ENCODE measurements around the gene ZFAND6. TPM values are rescaled to one million over a fixed set of nuclear protein-coding genes. Genes with fewer than 3 reads are reported as not detected.

The ZFAND6 gene
- total RNA-seq, 1 donor from 2014 or later = 77.3 TPM

DNA sequence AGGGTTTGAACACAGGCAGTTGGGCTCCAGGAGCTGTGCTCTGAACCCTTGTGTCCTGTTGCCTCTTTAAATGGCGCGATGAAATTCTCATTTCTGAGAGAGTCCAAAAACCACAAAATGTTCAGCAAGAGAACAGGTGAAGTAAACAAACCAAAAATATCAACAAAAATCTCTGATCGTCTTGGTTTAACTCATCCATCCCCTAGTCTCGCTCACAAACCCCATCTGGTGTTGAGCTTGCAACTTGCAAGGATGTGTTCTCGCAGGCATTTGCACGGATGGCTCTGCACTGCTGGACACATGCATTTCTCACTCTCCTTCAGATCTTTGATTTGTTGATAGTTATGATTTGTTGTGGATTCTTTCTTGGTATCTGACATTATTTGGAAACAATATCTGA is 124.4 kb downstream of the ZFAND6 start:
- Mint-ChIP-seq H3K4me1 (ENCODE audit: unreplicated experiment) (no peaks in the 10 kb centered on the region), H3K27me3 (ENCODE audit: unreplicated experiment) (no peaks in the 10 kb centered on the region), H3K4me3 (ENCODE audit: unreplicated experiment) (no peak overlapping the region), H3K36me3 (ENCODE audit: low read depth, unreplicated experiment) (peaks cover 3% of the 10 kb centered on the region), H3K9me3 (ENCODE audit: unreplicated experiment) (no peaks in the 10 kb centered on the region), H3K27ac (ENCODE audit: unreplicated experiment) (no peak overlapping the region)
- peak; percentile 31 for DNase-seq (ENCODE audit: low spot score)
- TF ChIP-seq, protein P1, sequence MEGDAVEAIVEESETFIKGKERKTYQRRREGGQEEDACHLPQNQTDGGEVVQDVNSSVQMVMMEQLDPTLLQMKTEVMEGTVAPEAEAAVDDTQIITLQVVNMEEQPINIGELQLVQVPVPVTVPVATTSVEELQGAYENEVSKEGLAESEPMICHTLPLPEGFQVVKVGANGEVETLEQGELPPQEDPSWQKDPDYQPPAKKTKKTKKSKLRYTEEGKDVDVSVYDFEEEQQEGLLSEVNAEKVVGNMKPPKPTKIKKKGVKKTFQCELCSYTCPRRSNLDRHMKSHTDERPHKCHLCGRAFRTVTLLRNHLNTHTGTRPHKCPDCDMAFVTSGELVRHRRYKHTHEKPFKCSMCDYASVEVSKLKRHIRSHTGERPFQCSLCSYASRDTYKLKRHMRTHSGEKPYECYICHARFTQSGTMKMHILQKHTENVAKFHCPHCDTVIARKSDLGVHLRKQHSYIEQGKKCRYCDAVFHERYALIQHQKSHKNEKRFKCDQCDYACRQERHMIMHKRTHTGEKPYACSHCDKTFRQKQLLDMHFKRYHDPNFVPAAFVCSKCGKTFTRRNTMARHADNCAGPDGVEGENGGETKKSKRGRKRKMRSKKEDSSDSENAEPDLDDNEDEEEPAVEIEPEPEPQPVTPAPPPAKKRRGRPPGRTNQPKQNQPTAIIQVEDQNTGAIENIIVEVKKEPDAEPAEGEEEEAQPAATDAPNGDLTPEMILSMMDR (IDR thresholded peaks at IDR 0.05; ENCODE audit: unreplicated experiment) = no peak

DNA sequence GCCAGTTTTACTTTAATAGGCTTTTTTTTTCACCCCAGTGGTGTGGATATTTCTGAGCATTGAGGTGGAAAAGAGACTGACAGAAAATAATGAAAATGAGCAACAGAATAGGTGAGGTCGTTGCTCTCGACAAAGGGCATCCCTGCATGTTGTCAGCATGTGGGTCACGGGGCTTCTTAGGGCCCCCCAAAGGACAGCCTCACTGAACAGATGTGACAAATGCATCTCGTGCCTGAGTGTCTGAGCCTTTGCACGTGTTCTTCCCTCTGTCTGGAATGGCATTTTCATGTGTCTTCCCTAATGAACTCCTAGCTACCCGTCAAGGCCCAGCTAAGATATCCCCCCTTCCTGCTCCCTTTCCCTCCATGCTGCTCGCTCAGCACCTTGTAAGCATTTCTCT is 125.1 kb downstream of the ZFAND6 start:
- DNase-seq (ENCODE audit: low spot score) = no peak
- H3K27me3 Mint-ChIP-seq (ENCODE audit: unreplicated experiment) = no peaks in the 10 kb centered on the region
- H3K27ac Mint-ChIP-seq (ENCODE audit: unreplicated experiment) = no peak overlapping the region
- no peaks in the 10 kb centered on the region for H3K4me1 Mint-ChIP-seq (ENCODE audit: unreplicated experiment)
- no peaks in the 10 kb centered on the region for H3K36me3 Mint-ChIP-seq (ENCODE audit: low read depth, unreplicated experiment)
- no peaks in the 10 kb centered on the region for H3K9me3 Mint-ChIP-seq (ENCODE audit: unreplicated experiment)
- no peak overlapping the region for H3K4me3 Mint-ChIP-seq (ENCODE audit: unreplicated experiment)
- TF ChIP-seq, protein P1 (IDR thresholded peaks at IDR 0.05; ENCODE audit: unreplicated experiment) = no peak

DNA sequence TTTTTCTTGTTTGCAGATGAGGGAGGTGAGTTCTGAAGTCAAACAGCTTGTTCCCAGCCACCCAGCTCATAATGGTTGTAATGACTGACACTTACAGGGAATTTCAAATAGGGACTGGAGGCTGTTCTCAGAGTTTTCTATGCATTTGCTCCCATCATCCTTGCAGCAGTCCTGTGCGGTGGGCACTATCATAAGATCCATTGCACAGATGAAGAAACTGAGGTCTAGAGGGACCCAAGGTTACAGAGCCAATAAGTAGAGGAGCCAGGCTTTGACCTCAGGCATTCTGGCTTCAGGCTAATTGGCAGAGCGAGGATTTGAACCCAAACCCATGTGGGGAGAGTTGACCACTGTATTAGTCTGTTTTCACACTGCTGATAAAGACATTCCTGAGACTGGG is 125.7 kb downstream of the ZFAND6 start:
- TF ChIP-seq, protein P1 (IDR thresholded peaks at IDR 0.05; ENCODE audit: unreplicated experiment) = no peak
- Mint-ChIP-seq H3K4me3 (ENCODE audit: unreplicated experiment) (no peak overlapping the region), H3K36me3 (ENCODE audit: low read depth, unreplicated experiment) (no peaks in the 10 kb centered on the region), H3K27ac (ENCODE audit: unreplicated experiment) (no peak overlapping the region), H3K9me3 (ENCODE audit: unreplicated experiment) (no peaks in the 10 kb centered on the region), H3K4me1 (ENCODE audit: unreplicated experiment) (no peaks in the 10 kb centered on the region), H3K27me3 (ENCODE audit: unreplicated experiment) (no peaks in the 10 kb centered on the region)
- DNase-seq (ENCODE audit: low spot score) = no peak

DNA sequence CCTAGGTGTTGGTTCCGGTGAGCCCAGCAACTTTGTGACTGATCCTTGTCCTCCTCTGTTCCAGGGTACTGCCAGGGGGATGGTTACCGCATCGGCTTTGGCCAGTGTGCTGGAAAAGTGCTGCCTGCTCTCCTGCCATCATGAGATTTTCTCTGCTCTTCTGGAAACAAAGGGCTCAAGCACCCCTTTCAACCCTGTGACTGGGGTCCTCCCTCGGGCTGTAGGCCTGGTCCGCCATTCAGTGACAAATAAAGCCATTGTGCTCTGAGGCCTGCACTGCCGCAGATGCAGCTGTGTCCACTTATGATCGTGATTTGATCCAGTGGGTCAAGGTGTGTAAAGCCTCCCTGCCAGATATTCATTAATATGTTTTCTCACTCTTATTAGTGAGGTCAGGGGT is 126.6 kb downstream of the ZFAND6 start:
- H3K27me3 Mint-ChIP-seq (ENCODE audit: unreplicated experiment) = no peaks in the 10 kb centered on the region
- no peaks in the 10 kb centered on the region for H3K36me3 Mint-ChIP-seq (ENCODE audit: low read depth, unreplicated experiment)
- no peak overlapping the region for H3K4me3 Mint-ChIP-seq (ENCODE audit: unreplicated experiment)
- no peaks in the 10 kb centered on the region for H3K9me3 Mint-ChIP-seq (ENCODE audit: unreplicated experiment)
- H3K4me1 Mint-ChIP-seq (ENCODE audit: unreplicated experiment) = no peaks in the 10 kb centered on the region
- TF ChIP-seq, protein P1 (IDR thresholded peaks at IDR 0.05; ENCODE audit: unreplicated experiment) = no peak
- DNase-seq (ENCODE audit: low spot score) = no peak
- H3K27ac Mint-ChIP-seq (ENCODE audit: unreplicated experiment) = no peak overlapping the region

DNA sequence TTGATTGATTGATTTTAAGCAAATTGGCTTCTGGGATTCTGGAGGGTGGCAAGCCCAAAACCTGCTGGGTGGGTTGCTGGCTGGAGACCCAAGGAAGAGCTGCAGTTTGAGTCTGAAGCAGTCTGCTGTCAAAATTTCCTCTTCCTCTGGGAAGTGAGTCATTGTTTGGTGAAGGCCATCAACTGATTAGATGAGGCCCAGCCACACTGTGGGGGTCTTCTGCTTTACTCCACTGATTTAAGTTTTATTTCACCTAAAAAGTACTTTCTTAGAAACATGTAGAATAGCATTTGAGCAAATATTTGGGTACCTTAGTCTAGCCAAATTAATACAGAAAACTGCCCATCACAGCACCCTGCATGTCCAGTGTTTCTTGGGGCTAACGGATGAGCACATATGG is 127.1 kb downstream of the ZFAND6 start:
- TF ChIP-seq, protein P1 (IDR thresholded peaks at IDR 0.05; ENCODE audit: unreplicated experiment) = no peak
- no peak overlapping the region for H3K4me3 Mint-ChIP-seq (ENCODE audit: unreplicated experiment)
- no peak overlapping the region for H3K27ac Mint-ChIP-seq (ENCODE audit: unreplicated experiment)
- H3K27me3 Mint-ChIP-seq (ENCODE audit: unreplicated experiment) = no peaks in the 10 kb centered on the region
- no peak for DNase-seq (ENCODE audit: low spot score)
- no peaks in the 10 kb centered on the region for H3K9me3 Mint-ChIP-seq (ENCODE audit: unreplicated experiment)
- no peaks in the 10 kb centered on the region for H3K4me1 Mint-ChIP-seq (ENCODE audit: unreplicated experiment)
- no peaks in the 10 kb centered on the region for H3K36me3 Mint-ChIP-seq (ENCODE audit: low read depth, unreplicated experiment)

Other genes with a start within 250 kb of the ZFAND6 start
- gene MTHFS, start 162.7 kb upstream of the ZFAND6 start, total RNA-seq (ENCODE audit: unreplicated experiment) = 16.2 TPM
- 2.1 TPM for gene BCL2A1, start 88.5 kb upstream of the ZFAND6 start, total RNA-seq (ENCODE audit: unreplicated experiment)
- gene FAH, start 93.3 kb downstream of the ZFAND6 start, total RNA-seq (ENCODE audit: unreplicated experiment) = 6.2 TPM
- gene CTXND1, start 192.5 kb downstream of the ZFAND6 start, total RNA-seq (ENCODE audit: unreplicated experiment) = 0.03 TPM